Activated T-helper 17 cell treated with anti-CD3 and anti-CD28 coated beads, Interleukin-2, amount 50 U/mL, for 72 hours (primary cell): ENCODE results near the gene USP48. TPM values are rescaled to one million over a fixed set of nuclear protein-coding genes. Genes with fewer than 3 reads are reported as not detected.
"Not testable (repeated sequence)": the region's sequence is repeated elsewhere in the genome, so short reads cannot be mapped to it uniquely, and the experiment has no call there.

Experiments
- ATAC-seq: fragments of 150-1000 bp; cut with Tn5 transposase; replicated peaks from 2 replicates; pipeline ENCODE4 v1.10.0; 2021; ENCODE audit warnings: mild to moderate bottlenecking, moderate library complexity
- H3K27ac Mint-ChIP-seq: one replicate; pipeline ENCODE4 v1.8.0; 2022; ENCODE audit warnings: mixed read lengths
- H3K27me3 Mint-ChIP-seq: one replicate; pipeline ENCODE4 v1.8.0; 2022; ENCODE audit warnings: mixed read lengths
- H3K36me3 Mint-ChIP-seq: one replicate; pipeline ENCODE4 v1.8.0; 2022; ENCODE audit warnings: low read depth, mild to moderate bottlenecking, mixed read lengths
- H3K4me1 Mint-ChIP-seq: one replicate; pipeline ENCODE4 v1.8.0; 2022; ENCODE audit warnings: mixed read lengths
- H3K4me3 Mint-ChIP-seq: one replicate; pipeline ENCODE4 v1.8.0; 2022; ENCODE audit warnings: mild to moderate bottlenecking, mixed read lengths
- H3K9me3 Mint-ChIP-seq: one replicate; pipeline ENCODE4 v1.8.0; 2022; ENCODE audit warnings: mixed read lengths
- total RNA-seq, 2 donors: library from RNA; stranded (reverse); gene quantifications; one replicate each; pipeline ENCODE4 v1.2.3, GENCODE V29; 2022

The USP48 gene
- total RNA-seq, 2 donors from 2014 or later, result 107 to 209 TPM

DNA sequence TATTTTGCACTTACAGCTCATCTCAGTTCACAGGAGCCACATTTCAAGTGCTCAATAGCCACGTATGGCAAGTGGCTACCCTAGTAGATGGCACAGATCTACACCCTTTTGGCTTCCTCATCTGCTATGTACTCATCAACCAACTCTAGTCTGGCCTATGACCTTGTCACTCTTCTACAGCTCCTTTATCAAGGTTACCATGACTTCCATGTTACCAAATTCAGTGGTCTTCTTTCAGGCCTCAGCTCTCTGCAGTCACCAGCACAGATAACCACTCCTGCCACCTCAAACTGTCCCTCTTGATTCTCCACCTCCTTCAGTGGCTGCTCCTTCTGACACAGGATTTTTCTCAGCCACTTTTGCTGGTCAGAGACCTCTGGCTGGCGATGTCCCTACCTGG lies 11.7 kb upstream of the USP48 start:
- Mint-ChIP-seq H3K27me3 (no peaks in the 10 kb centered on the region), H3K4me1 (no peaks in the 10 kb centered on the region)
- no peak for ATAC-seq

GRCh38 chr1:21793104-21793503 lies 10.2 kb upstream of the USP48 start:
- H3K9me3 Mint-ChIP-seq, result no peaks in the 10 kb centered on the region
- no peaks in the 10 kb centered on the region for H3K36me3 Mint-ChIP-seq
- H3K27me3 Mint-ChIP-seq, result no peaks in the 10 kb centered on the region
- H3K4me3 Mint-ChIP-seq, result no peak overlapping the region
- no peaks in the 10 kb centered on the region for H3K4me1 Mint-ChIP-seq
- ATAC-seq, result no peak
- H3K27ac Mint-ChIP-seq, result no peak overlapping the region

More for the DNA sequence above, 11.7 kb upstream of the USP48 start:
- no peaks in the 10 kb centered on the region for H3K36me3 Mint-ChIP-seq
- no peaks in the 10 kb centered on the region for H3K9me3 Mint-ChIP-seq
- H3K27ac Mint-ChIP-seq, result no peak overlapping the region
- H3K4me3 Mint-ChIP-seq, result no peak overlapping the region

GRCh38 chr1:21786640-21787039 lies 3.7 kb upstream of the USP48 start:
- Mint-ChIP-seq H3K9me3 (no peaks in the 10 kb centered on the region), H3K4me3 (no peak overlapping the region), H3K27ac (no peak overlapping the region), H3K4me1 (no peaks in the 10 kb centered on the region), H3K27me3 (no peaks in the 10 kb centered on the region), H3K36me3 (peaks cover 19% of the 10 kb centered on the region)
- no peak for ATAC-seq

- not testable (repeated sequence) for H3K4me3 Mint-ChIP-seq, H3K27me3 Mint-ChIP-seq, H3K4me1 Mint-ChIP-seq, H3K9me3 Mint-ChIP-seq, ATAC-seq, H3K27ac Mint-ChIP-seq
- H3K36me3 Mint-ChIP-seq, result peaks cover 24% of the 10 kb centered on the region
These were observed 2.8 kb upstream of the USP48 start for GRCh38 chr1:21785764-21786163.

GRCh38 chr1:21783679-21784603 lies 992 bp upstream of the USP48 start:
- Mint-ChIP-seq H3K27ac (peak overlapping the region; percentile 98), H3K27me3 (no peaks in the 10 kb centered on the region), H3K4me3 (peak overlapping the region; percentile 94), H3K4me1 (peaks cover 12% of the 10 kb centered on the region), H3K9me3 (no peaks in the 10 kb centered on the region), H3K36me3 (peaks cover 39% of the 10 kb centered on the region)
- no peak for ATAC-seq

DNA sequence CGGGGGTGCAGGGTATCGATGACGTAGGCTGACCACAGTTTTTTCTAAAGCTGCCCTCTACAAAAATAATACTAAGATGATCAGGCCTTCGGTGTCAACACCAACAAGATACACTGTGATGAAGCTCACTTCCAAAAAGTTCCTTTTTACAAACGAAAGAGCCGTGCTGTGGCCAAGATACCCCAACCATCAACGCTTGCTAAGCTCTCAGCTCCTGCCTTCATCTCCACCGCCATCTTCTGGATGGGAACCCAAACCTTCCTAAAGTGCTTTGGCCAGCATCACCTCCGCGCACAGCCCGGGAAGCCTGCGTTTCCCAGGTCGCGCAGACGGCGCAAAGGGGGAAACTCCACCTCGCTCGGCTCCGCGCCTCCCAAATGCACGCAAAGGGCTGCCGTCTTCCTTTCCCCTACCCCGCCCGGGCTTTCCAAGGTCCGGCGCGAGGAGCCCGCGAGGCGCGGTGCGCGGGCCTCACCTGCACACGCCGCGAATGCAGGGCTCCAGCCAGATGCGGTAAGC lies 541 bp downstream of the USP48 start:
- peaks cover 20% of the 10 kb centered on the region for H3K4me1 Mint-ChIP-seq
- H3K27me3 Mint-ChIP-seq, result no peaks in the 10 kb centered on the region
- ATAC-seq, result peak; percentile 13
- H3K4me3 Mint-ChIP-seq, result peak overlapping the region; percentile 94
- H3K27ac Mint-ChIP-seq, result peak overlapping the region; percentile 98
- H3K36me3 Mint-ChIP-seq, result peaks cover 49% of the 10 kb centered on the region
- no peaks in the 10 kb centered on the region for H3K9me3 Mint-ChIP-seq

GRCh38 chr1:21781815-21782348 lies 1.1 kb downstream of the USP48 start:
- ATAC-seq, result peak; percentile 23
- peaks cover 23% of the 10 kb centered on the region for H3K4me1 Mint-ChIP-seq

DNA sequence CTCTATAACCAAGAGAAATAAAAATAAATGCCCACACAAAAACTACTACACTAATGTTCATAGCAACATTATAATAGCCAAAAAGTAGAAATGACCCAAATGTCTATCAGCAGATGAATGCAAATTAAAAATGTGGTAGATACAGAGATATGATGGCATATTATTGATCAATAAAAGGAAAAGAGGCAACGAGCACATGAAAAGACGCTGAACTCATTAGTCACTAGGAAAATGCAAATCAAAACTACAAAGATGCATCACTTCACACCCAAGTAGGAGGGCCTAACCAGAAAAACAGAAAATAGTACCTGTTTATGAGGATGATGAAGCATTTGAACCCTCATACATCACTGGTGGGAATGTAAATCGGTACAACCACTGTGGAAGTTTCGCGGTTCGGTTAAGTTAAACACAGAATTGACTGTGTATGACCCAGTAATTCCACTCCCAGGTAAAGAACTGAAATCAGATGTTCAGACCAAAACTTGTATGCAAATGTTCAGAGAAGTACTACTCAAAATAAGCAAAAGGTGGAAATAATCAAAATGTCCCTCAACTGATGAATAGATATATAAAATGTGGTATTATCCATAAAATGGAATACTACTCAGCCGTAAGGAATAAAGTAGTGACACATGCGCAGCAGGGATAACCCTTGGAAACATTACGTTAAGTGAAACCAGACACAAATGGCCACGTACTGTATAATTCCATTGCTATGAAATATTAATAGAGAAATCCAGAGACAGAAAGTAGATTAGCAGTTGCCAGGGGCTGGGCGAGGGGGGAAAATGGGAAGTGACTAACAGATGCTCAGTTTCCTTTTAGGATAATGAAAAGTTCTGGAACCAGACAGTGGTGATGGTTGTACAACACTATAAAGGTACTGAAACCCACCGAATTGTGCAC lies 3.1 kb downstream of the USP48 start:
- no peaks in the 10 kb centered on the region for H3K9me3 Mint-ChIP-seq
- peak overlapping the region; percentile 86 for H3K4me3 Mint-ChIP-seq
- ATAC-seq, result peak; percentile 65
- no peaks in the 10 kb centered on the region for H3K27me3 Mint-ChIP-seq
- H3K27ac Mint-ChIP-seq, result peak overlapping the region; percentile 97
- H3K4me1 Mint-ChIP-seq, result peaks cover 31% of the 10 kb centered on the region
- peaks cover 69% of the 10 kb centered on the region for H3K36me3 Mint-ChIP-seq

More at GRCh38 chr1:21781815-21782348, 1.1 kb downstream of the USP48 start:
- Mint-ChIP-seq H3K27ac (peak overlapping the region; percentile 98), H3K27me3 (no peaks in the 10 kb centered on the region), H3K4me3 (peak overlapping the region; percentile 94), H3K36me3 (peaks cover 55% of the 10 kb centered on the region), H3K9me3 (no peaks in the 10 kb centered on the region)

- Mint-ChIP-seq H3K27ac (peak overlapping the region; percentile 97), H3K9me3 (no peaks in the 10 kb centered on the region), H3K36me3 (peaks cover 70% of the 10 kb centered on the region), H3K27me3 (no peaks in the 10 kb centered on the region), H3K4me3 (peak overlapping the region; percentile 86), H3K4me1 (peaks cover 36% of the 10 kb centered on the region)
- no peak for ATAC-seq
These were observed 4.6 kb downstream of the USP48 start for GRCh38 chr1:21778405-21778727.

DNA sequence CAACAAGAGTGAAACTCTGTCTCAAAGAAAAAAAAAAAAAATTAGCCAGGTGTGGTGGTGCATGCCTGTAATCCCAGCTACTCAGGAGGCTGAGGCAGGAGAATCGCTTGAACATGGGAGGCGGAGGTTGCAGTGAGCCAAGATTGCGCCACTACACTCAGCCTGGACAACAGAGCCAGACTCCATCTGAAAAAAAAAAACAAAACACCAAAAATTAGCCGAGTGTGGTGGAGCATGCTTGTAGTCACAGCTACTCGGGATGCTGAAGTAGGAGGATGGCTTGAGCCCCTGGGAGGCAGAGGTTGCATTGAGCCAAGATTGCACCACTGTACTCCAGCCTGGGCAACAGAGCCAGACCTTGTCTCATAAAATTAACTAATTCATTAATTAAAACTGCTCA lies 6.0 kb downstream of the USP48 start:
- not testable (repeated sequence) for ATAC-seq, H3K27me3 Mint-ChIP-seq, H3K27ac Mint-ChIP-seq, H3K9me3 Mint-ChIP-seq
- Mint-ChIP-seq H3K36me3 (peaks cover 68% of the 10 kb centered on the region), H3K4me3 (peak overlapping the region; percentile 86), H3K4me1 (peaks cover 37% of the 10 kb centered on the region)

- Mint-ChIP-seq H3K4me3 (peak overlapping the region; percentile 86), H3K9me3 (no peaks in the 10 kb centered on the region), H3K27me3 (no peaks in the 10 kb centered on the region), H3K36me3 (peaks cover 63% of the 10 kb centered on the region), H3K4me1 (peaks cover 37% of the 10 kb centered on the region), H3K27ac (peak overlapping the region; percentile 71)
- peak; percentile 31 for ATAC-seq
These were observed 6.9 kb downstream of the USP48 start for GRCh38 chr1:21775985-21776562.

- ATAC-seq, result no peak
- Mint-ChIP-seq H3K27ac (peak overlapping the region; percentile 71), H3K36me3 (peaks cover 61% of the 10 kb centered on the region), H3K4me3 (peak overlapping the region; percentile 86), H3K9me3 (no peaks in the 10 kb centered on the region), H3K27me3 (no peaks in the 10 kb centered on the region), H3K4me1 (peaks cover 36% of the 10 kb centered on the region)
These were observed 7.4 kb downstream of the USP48 start for GRCh38 chr1:21775550-21775914.

- Mint-ChIP-seq H3K27me3 (no peaks in the 10 kb centered on the region), H3K36me3 (peaks cover 61% of the 10 kb centered on the region), H3K4me3 (no peak overlapping the region), H3K9me3 (no peaks in the 10 kb centered on the region), H3K27ac (peak overlapping the region; percentile 71), H3K4me1 (peaks cover 35% of the 10 kb centered on the region)
- no peak for ATAC-seq
These were observed 8.0 kb downstream of the USP48 start for GRCh38 chr1:21774835-21775549.
